ENCODE measurements around the gene PSEN1.

Gene PSEN1

DNA sequence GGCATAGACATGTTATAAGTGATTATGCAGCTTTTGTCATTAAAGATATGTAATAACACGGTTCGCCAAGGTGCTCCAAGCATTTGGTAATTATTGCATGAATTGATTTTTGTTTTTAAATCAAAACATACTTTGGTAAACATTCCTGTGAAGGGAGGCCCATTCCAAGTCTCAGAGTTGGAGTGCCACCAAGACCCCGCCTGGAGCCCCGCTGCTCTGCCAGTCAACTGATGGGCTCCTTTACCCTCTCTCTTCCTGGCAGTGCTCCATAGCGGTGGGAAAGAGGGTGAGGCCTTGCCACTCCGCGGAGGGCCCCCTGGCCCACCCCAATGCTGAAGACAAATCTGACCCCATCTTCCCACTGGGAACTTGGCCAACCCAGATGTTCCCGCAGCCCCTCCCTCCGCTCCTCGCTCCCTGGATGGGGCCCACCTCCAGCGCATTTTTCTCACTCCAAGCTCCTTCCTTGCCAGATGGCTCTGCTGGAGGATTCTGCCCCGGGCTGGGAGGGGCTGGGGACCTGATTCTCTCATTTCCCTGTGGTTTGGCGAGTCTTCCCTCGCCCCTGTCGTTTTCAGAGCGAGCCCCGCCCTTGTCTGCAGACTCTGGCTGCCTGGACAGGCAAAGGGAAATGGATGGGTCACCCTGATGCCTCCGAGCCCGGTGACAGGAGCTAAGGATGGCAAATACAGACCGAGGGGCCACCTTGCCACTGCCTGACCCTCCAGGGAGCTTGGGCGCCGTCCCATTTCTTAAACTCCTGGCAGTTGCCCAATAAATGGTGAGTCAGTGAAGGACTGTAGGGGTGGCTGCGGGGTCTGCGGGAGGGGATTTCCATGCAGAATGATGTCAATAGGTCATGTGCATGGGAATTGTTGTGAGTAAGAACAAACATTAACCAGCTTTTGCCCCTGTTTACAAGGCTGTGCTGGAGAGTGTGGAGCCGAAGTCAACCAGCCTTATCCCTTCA, 91.8 kb downstream of the PSEN1 start:
- peak overlapping the region; percentile 77 for H3K27ac ChIP-seq
- ChIA-PET CTCF (interaction anchor here (0.5 to 1.0 kb wide), 2 partner anchors 13 to 168 kb away, joined by 3 read pairs; no protein-coding TSS in a partner anchor), POLR2A (ENCODE audit: low non-redundant PET) (no interaction called here)
- DNase-seq (ENCODE audit: low spot score), result peak; percentile 64
- TF ChIP-seq, protein P1, sequence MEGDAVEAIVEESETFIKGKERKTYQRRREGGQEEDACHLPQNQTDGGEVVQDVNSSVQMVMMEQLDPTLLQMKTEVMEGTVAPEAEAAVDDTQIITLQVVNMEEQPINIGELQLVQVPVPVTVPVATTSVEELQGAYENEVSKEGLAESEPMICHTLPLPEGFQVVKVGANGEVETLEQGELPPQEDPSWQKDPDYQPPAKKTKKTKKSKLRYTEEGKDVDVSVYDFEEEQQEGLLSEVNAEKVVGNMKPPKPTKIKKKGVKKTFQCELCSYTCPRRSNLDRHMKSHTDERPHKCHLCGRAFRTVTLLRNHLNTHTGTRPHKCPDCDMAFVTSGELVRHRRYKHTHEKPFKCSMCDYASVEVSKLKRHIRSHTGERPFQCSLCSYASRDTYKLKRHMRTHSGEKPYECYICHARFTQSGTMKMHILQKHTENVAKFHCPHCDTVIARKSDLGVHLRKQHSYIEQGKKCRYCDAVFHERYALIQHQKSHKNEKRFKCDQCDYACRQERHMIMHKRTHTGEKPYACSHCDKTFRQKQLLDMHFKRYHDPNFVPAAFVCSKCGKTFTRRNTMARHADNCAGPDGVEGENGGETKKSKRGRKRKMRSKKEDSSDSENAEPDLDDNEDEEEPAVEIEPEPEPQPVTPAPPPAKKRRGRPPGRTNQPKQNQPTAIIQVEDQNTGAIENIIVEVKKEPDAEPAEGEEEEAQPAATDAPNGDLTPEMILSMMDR (conservative IDR thresholded peaks at IDR 0.05; ENCODE audit: low read depth), result no peak

DNA sequence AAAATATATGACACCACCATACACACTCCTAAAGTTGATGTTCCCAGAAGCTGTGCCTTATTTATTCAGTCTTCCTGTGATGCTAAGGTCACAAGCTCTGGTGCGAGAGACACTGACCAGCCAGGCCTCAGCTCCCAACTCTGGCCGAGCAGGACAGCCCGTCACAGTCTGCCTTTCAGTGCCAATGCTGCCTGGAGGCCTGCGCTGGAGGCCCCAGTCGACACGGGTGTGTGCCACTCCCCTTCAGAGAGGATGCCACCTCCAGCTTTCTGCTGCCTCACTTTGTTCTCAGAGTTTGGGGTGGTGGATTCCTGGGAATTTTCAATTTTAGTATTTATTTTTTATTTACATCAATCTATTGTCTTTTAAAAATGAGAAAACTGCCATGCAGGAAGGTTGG, 93.7 kb downstream of the PSEN1 start:
- no peak for DNase-seq (ENCODE audit: low spot score)
- TF ChIP-seq, protein P1 (conservative IDR thresholded peaks at IDR 0.05; ENCODE audit: low read depth), result no peak
- CTCF ChIA-PET, result no interaction called here
- POLR2A ChIA-PET (ENCODE audit: low non-redundant PET), result no interaction called here
- H3K27ac ChIP-seq, result no peak overlapping the region

DNA sequence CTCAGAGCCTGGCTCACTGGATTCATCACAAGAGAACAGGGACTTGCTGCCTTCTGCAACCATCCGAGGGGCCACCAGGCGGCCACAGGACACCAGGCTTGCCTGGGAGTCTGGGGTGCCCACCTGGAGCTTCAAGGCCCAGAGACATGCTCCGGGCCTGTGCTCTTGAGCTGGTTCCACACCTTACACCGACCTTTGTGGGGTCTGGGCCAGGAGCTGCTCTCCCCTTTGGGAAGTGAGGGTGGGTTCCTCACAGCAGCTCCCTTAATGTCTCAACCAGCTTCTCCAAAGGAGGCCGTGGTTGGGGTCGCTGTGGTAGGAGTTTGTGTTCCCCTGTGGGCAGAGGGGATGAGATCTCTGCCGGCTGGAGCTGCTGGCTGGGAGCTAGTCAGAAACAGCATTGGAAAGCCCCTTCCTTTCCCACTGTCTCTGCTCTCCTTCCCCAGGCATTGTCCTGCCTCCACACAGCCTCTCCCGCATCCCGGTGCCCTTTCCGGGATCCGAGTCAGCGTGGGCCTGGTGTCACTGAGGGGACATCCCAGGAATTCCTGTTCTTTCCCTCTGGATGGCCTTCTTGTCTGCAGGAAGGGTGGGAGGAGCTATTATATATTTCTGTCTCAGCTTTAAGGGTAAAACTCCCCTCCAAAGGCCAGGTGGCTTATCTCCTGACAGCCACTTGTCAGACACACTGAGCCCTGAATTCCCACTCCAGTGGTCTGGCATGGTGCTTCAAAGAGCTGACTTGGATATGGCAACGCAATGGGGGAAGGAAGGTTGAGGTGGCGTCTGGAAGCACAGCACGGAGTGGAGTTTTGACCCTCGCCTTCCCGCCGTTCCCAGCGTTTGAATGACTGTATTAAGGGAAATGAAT, 95.9 kb downstream of the PSEN1 start:
- POLR2A ChIA-PET (ENCODE audit: low non-redundant PET), result no interaction called here
- TF ChIP-seq, protein P1 (conservative IDR thresholded peaks at IDR 0.05; ENCODE audit: low read depth), result no peak
- CTCF ChIA-PET, result no interaction called here
- no peak for DNase-seq (ENCODE audit: low spot score)
- no peak overlapping the region for H3K27ac ChIP-seq

DNA sequence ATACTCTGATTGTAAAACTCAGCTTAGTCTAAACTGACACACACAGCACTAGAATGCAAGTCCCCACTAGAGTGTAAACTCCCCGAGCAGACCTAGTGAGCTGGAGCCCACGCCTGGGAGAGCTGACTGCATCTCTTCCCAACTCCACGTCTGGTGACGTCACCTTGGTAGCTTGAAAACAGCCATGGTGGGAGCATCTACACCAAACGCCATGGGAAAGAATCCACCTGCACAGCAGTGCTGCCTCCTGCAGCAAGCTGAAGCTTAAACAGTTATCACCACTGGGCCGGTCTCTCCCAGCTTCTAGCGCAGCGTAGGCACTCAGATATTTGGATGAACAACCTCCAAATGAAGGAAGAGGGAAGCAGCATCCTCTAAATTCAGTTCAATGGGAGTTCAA, 96.7 kb downstream of the PSEN1 start:
- DNase-seq (ENCODE audit: low spot score), result no peak
- TF ChIP-seq, protein P1 (conservative IDR thresholded peaks at IDR 0.05; ENCODE audit: low read depth), result no peak
- ChIA-PET CTCF (no interaction called here), POLR2A (ENCODE audit: low non-redundant PET) (no interaction called here)
- H3K27ac ChIP-seq, result no peak overlapping the region

DNA sequence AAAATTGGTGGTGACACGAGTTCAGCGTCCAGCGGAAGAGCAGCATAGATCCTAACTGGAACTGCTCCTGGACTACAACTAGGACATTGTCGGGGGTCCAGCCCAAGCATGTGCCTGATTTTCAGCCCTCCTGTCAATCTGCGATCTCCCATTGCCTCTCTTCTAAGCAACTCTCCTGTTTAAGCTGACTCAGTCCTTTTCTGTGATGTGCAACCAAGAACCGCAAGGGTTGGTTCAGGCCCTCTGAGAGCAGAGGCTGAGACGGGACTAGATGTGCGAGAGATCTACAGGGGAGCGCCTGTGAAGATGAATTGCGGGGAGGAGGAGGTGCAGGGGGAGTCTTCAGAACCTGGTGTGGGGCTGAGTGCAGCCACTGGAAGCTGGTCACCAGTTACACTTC, 97.3 kb downstream of the PSEN1 start:
- no peak overlapping the region for H3K27ac ChIP-seq
- no peak for DNase-seq (ENCODE audit: low spot score)
- TF ChIP-seq, protein P1 (conservative IDR thresholded peaks at IDR 0.05; ENCODE audit: low read depth), result no peak
- POLR2A ChIA-PET (ENCODE audit: low non-redundant PET), result no interaction called here
- CTCF ChIA-PET, result interaction anchor here (0.6 kb wide), 1 partner anchor 226 kb away, joined by 4 read pairs; no protein-coding TSS in a partner anchor

DNA sequence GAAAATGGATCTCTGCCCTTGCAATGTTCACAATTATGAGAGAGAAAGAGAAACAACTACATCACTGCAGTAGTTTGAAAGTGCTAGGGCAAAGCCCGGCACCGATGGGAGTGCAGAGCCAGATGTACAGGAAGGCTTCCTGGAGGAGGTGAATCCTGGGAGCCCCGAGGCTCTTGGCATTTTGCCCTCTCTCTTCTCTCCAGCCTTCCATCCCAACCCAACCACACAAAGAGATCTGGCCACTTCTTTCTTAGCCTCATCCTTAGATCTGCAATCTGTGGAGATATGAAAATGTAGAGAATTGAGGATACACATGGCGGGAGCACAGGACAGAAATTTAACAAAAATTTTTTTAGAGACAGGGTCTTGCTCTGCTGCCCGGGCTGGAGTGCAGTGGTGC, 97.7 kb downstream of the PSEN1 start:
- ChIA-PET POLR2A (ENCODE audit: low non-redundant PET) (no interaction called here), CTCF (interaction anchor here (0.6 kb wide), 1 partner anchor 225 kb away, joined by 4 read pairs; no protein-coding TSS in a partner anchor)
- TF ChIP-seq, protein P1 (conservative IDR thresholded peaks at IDR 0.05; ENCODE audit: low read depth), result no peak
- DNase-seq (ENCODE audit: low spot score), result no peak
- no peak overlapping the region for H3K27ac ChIP-seq
